Hematopoietic multipotent progenitor cell treated with erythropoietin and hydrocortisone succinate and interleukin-3 and kit ligand, for 17 days (in vitro differentiated cells): ENCODE results near the gene KCNC3.

Experiments
- DNase-seq: peaks from one replicate; pipeline ENCODE4 v3.0.0-alpha.2; 2015; ENCODE audit warnings: low spot score

Gene KCNC3

DNA sequence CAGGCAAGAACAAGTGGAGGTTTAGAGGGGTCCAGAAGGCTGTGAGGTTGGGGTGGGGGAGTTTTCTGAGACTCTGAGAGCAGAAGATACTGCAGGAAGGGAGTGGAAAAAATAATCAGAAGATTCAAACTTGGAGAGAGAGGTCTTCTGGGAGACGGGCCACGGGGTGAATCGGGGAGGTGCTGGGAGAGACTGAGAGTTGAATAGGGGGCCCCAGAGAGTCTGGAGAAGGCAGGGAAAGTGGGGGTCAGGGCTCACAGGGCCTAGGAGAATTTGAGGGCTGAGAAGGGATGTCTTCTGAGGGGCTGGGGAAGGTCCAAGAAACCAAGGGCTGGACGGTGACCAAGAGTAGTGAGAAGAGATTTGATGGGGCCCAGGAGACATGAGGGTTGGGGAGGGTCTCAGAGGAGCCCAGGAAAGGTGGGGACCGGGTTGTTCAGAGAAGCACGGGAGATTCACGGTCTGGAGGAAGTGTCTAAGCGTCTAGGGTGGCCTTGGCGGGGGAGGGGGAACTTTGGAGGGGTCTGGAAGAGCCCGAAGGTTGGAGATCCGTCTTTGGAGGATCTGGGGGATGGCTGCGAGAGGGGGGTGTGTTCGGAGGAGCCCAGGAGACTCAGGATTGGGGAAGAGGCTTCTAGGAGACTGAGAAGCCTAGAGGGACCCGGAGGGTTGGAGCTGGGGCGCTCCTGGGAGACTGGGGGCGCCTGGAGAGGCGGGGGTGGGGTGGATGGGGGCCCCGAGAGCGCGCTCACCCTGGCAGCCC is 1.5 kb downstream of the KCNC3 start:
- no peak for DNase-seq

DNA sequence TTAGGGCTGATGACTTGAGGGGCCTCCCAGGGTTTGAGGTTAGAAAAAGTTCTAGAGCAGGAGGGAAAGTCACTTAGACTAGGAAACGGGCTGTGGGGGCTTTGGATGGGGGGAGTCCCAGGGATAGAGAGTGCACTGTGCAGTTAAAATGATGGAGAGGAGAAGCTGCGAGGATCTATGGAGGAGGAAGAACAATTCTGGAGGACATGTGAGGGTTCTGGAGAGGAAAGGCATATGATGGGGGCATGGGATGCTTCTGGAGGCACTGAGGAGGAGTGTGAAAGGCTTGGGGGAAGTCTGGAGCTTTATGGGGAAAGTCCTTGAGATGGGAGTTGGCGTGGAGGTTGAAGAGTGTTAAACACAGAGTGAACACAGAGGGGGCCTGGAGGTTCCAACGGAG is 2.2 kb downstream of the KCNC3 start:
- no peak for DNase-seq

DNA sequence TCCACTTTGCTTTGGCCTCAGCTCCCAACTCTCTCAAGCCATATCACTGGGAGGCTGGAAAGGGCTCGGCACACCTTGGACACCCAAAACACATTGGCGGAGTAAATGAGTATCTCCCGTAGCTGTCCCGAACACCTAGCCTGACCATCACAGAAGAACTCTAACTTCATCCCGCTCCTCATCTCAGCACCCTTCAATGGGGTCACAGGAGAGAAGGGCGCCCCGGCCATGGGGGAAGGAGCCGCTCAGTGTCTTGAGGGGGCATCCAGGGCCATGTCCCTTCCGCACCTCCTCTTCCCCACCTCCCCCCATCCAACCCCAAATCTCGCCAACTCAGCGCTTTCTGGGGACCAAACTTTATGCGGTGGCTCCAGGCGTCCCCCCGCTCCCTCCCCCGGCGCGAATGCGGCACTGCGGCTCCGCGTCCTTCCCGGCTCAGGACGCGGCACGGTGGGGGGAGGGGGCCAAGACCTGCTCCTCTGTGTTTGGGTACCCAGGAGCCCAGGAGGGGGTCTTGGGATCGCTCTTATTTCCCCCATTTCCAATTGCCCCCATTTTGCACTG is 3.0 kb downstream of the KCNC3 start:
- no peak for DNase-seq

DNA sequence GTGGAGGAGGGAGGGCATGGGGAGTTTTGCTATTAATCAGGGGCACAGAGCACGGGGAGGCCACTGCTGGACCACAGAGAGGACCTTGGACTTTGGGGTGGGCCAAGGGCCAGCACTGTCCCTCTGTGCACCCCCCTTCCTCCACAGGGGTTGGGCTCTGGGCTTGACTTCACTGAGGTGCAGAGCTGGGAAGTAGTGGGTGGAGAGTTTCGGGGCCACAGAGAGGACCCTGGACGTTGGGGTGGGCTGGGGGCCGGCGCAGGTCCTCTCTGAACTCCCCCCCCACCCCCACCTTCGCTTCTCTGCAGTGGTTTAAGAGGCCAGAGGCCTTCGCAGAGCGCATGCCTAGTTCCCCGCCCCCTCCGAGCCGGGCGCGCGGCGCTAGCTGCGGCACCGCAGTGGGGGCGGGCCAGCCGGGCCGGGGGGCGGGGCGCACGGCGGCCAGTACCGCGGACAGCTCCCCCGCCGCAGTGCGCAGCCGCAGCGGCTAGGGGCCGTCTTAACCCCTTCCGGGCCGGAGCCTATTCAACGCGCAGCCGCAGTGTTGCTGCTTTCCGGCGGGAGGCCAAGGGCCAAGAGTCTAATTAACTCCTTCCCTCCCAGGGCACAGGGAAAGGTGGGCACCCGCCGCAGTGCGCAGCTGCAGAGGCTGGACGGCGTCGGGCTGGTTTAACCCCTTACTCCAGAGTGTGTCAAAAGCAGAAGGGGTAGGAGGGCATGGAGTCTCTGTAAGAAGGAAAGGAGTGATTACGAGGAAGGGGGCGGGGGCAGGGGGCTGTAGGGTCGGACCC is 3.7 kb downstream of the KCNC3 start:
- DNase-seq, result peak; percentile 21

DNA sequence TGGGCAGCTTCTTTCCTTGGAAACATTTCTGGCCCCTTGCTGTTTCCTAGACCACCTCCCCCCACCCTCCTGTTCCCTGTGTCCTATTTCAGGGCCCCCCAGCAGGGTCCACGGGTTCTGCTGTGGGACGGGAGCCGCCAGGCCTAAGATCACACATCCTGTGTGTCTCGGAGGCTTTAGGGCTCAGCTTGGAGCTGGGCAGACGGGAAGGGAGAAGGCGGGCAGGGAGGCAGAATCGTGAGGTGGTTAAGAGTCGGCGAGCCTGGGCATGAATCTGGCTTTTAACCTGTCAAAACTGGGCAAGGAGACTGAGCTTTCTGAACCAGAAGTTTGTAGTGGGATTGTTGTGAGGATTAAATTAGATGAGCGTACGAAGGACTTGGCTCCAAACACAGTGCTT is 4.8 kb downstream of the KCNC3 start:
- DNase-seq, result no peak

DNA sequence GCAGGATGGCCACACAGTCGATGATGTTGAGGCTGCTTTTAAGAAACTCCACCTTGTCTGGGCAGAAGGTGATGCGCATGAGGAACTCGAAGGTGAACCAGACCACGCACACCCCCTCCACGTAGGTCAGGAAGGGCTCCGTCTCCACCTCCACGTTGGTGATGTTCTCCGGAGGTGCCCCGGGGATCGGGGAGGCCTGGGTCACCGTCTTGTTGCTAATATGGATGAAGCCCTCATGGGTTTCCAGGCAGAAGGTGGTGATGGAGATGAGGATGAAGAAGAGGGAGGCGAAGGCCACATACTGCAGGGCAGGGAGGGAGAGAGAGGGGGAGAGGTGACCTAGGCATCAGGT is 5.4 kb downstream of the KCNC3 start:
- DNase-seq, result no peak

DNA sequence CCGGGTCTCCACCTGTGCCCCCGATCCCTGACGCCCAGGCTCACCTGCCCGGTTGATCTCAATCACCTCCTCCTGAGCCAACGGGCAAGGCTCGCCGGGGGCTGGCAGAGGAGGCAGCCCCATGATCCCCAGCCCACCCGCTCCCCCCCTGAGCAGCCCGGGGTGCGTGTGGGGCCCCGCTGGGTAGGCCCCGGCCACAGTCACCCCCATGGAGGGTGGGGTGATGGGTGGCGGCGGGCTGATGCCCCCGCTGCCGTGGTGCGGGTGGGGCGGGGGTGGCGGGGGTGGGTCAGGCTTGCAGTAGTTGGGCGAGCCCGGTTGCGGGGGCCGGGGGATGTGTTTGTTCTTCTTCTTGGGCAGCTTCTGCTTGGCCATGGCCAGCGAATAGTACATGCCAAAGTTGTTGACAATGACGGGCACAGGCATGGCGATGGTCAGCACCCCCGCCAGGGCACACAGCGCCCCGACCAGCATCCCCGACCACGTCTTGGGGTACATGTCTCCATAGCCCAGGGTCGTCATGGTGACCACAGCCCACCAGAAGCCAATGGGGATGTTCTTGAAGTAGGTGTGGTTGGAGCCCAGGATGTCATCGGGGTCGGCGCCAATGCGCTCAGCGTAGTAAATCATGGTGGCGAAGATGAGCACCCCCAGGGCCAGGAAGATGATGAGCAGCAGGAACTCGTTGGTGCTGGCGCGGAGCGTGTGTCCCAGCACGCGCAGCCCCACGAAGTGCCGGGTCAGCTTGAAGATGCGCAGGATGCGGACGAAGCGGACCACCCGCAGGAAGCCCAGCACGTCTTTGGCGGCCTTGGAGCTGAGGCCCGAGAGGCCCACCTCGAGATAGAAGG is 6.0 kb downstream of the KCNC3 start:
- DNase-seq, result no peak

DNA sequence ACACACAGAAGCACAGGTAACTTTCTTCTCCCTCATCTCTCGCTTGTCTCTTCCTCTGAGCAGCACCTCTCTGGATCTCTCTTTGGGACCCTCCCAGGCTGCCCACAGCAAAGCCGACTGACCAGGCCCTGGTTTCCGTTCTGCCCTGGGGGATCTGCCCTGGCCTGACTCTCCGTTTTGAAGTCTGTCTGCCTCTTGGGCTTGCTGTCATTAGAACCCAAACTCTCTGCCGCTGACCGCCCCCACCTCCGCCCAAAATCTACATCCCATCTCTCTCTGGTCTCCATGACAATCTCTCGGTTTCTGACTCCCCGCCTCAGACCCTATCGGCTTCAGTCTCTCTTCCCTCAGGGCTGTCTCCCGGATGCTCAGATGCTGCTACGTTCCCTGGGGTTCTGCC is 6.9 kb downstream of the KCNC3 start:
- no peak for DNase-seq

DNA sequence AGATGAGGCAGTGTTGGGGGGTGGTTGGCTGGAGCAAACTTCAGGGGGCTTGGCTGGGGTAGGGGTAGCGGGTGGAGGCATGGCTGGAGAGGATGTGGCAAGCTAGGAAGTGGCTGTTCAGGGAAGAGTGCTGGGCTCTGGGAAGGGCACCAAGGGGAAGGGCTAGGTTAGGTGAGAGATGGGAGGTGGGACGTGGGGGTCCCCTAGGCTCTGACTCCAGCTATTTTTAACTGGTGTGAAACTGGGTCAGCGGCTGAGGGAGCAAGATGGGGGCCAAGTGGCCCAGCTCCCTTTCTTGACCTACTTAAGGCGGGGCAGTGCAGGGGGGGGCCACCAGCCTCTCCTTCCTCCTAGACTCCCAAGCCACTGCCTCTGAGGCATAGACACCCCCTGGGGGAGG is 7.3 kb downstream of the KCNC3 start:
- DNase-seq, result no peak

DNA sequence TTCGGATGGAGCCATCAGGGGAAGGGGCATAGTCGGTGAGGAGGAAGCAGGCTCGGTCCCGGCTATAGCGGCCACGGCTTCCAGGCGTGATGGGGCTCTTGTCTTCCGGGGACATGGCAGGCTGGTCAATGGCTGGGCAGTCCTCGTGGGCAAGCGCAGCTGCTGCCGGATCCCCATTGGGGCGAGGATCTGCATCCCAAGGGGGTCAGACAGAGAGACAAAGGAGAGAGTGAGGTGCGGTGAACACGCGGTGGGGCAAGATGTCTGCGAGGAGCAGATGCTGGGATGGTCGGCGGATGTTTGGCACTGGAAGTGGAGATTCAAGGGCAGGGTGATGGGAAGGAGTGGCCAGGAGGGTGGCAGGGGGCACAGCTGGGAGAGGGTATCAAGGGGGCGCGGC is 8.6 kb downstream of the KCNC3 start:
- DNase-seq, result no peak

DNA sequence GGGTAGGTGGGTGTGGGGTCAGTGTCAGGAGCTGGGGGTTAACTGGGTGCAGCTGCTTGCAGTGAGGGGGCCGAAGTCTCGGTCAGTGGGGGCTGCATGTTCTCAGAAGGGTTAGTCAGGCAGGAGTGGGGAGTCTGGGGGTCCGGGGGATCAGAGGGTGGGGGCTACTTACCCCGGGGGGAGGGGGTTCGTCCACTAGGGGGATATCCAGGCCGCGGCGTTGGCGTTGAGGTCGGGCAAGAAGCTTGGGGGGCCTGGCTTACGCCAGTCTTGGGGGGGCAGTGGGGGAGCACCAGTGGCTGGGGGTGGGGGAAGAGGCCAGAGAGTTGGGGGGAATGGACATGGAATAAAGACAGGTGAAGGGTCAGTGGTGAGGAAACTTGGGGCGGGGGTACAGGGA is 9.1 kb downstream of the KCNC3 start:
- no peak for DNase-seq

DNA sequence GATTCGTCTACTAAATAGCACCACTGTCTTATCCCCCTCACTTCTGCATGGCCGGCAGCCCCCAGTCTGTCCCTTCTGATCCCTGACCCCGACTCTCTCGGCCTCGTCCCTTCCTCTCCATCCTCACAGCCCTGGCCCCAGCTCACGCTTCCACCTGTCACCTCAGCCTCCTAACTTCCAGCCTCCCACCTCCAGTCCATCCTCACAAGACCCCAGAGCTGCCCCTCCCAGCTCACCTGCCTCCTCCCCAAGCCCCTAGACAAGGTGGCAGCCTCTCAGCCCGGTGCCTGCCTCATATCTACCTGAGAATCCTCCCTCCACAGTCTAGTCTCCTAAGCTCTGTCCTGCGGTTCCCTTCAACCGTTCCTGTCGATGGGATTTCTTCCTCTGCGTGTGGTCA is 10.0 kb downstream of the KCNC3 start:
- no peak for DNase-seq

DNA sequence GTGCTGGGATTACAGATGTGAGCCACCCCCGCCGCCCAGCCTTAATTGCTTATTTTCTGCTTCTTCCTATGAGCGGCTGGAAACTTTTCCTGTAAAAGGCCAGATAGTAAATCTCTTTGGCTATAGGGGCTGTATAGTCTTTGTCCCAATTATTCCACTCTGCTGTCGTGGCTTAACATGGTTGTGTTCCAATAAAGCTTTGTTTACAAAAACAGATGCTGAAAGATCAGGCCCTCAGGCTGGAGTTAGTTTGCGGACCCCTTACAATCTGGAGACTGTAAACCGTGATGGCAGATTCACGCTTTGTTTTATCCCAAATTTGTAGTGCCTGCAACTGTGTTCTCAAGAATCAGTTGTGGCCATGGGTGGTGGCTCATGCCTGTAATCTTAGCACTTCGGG is 10.7 kb downstream of the KCNC3 start:
- DNase-seq, result no peak

DNA sequence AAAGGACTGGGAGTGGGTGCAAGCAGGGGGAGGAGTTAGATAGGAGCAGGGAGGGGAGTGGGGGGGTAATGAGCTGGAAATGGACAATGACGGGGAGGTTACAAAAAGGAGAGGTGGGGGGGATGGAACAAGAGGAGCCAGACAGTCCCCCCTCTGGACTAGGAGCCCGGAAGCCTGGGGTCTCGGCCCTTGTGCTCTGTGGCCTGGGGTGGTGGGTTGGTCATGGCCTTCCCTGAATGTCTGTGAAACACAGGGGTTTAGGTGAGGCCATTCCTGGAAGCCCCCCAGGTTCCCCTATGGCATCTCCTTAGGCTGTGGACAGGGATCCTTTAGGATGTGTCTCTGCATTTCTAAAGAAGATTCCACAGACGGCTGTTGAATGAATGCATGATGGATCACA is 12.1 kb downstream of the KCNC3 start:
- no peak for DNase-seq

DNA sequence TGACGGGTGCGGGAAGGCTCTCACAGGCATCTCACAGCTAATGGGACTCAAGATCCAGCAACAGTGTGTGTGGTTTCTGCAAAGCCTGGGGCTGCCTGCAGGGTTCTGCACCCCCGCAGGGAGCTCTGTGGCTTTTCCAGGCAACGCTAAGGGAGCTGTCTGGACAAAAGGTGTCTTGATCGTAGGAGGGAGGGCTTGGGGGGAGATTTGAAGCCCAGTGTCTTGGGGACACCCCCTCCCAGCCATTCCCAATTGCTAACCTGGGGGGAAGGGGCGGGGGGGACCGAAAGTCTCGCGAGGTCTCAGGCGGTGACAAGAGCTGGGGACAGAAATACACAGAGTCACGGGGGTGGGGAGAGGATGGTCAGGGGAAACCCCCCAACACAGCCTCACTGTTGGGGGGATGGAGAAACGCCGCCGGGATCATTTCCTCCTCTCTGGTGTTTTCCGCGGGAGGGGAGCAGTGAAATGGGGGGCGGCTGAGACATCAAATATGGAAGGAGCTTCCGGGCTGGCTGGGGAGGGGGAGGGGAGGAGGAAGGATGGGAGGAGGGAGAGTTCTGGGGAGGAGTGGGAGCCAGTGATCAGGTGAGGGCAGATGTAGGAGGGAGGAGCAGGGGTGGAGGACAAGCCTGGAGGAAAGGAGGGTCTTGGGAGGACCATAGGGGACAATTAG is 13.3 kb downstream of the KCNC3 start:
- no peak for DNase-seq

DNA sequence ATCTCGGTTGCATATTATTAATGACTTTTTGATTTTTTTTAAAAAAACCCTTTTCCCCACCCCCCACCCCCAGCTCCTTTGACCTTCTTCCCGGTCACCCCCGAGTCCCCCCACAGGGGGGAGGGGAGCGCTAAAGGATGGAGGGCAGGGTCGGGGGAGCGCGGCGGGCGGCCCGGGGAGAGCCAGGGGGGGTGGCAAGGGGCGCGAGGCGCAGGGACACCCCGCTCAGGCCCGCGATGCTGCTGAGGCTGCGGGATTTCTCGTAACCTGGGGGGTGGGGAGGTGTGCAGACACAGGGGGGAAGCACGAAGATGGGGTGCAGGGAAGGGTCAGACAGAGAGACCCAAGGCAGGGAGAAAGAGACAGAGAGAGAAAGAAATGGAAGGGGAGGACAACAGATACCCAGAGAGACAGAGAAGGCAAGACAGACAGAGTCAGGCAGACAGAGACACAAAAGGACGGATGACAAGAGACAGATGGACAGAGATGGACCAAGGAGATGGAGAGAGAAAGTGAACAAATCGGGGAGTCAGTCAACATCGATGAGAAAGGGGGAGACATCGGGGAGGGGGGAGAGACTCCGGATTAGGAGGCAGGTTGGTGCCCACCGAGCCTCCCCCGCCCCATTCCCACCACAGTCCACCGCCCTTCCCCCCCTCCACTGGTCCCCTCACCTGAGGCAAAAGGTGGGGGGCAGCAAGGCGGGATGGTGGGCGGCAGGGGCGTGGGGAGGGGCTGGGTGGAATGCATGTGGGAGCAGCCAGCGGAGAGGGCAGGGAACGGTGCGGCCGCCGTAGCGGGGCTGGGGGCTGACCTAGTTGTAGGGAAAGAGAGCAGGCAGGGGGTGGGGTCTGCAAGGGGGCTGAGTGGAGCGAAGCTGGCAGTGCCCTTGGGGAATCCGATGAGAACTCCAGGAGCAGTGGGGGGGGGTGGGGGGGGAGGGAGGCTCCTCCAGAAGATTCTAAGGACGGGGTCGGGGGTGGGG is 14.2 kb downstream of the KCNC3 start:
- DNase-seq, result no peak

DNA sequence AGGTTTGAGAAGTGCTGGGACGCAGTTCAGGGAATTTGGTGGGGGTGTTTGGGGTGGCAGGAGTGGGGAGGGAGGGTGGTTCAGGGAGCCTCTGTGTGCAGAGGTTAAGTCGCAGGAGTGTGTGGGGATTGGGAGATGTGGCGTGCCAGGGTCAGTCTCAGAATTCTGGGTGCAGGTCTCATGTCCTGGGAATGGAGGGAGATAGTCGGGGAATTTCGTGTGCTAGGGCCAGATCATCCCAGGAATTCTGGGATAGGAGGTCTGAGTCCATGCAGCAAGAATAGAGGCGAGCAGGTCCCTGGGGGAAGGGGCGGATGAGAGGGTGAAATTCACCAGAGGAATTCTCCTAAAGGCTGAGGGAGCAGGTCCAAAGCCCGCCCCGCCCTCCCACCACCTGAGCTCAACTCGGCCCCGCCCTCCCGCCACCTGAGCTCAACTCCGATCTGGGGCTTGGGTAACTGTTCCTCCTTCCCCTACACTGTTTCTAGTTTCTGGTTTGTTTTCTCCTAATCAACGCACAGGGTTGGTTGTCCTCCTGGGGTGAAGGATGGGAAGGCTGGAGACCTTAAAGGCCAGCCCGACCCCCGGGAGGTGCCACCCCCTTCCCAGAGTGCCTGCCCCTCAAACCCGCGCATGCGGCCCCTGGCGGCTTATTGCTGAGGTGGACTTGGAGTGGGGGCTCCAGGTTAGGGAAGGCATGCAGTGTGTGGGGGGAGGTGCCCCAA is 15.2 kb downstream of the KCNC3 start:
- no peak for DNase-seq

DNA sequence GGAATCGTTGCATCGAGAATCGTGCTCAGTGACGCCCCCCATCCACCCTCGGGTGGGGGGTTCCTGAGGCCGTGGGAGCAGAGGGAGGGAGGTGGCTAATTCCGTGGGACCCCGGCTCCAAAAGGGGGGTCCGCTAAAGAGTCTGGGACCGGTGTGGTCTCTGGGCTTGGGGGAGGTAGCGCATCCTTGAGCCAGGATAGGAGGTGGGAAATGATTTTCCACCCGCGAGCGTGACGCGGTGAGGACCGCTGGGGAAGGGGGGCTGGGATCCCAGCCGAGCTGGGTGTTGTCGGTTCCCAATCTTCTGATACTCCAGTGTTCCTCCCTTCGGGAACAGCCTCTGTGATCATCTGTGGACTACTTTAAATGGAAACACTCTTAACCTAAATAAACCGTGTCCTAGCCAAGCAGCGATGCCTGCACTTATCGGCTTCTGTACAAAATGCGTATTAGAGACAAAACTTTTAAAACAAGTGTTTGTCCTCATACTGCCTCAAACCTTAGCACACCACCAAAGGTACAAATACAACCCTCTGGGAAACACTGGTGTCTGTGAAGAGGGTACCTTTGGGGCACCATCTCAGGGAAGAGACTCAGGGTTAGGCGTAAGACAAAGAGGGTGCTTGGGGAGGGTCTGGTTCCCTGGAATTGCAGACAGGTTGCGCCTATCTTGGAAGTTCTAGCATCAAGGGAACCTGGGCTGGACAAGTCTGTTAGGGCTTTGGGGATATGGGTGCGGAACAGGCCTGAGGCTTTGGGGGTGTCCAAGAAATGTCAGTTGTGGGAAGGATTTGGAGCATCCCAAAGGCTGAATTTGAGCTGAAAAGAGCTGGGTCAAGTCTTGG is 16.0 kb downstream of the KCNC3 start:
- no peak for DNase-seq
